ENCODE measurements around the gene ARHGAP15. TPM values are rescaled to one million over a fixed set of nuclear protein-coding genes. Genes with fewer than 3 reads are reported as not detected.

Gene ARHGAP15
- polyA plus RNA-seq, 3 donors: 0.54 to 8.7 (median 5.6) TPM

GRCh38 chr2:143399631-143400069, 270.4 kb downstream of the ARHGAP15 start:
- H3K27ac ChIP-seq (ENCODE audit: low read depth, low read length): no peak overlapping the region
- 57 to 77% (median 59%) methylated on average over 2 of the region's 2 CpGs for WGBS, 3 donors

GRCh38 chr2:143401861-143402260, 272.6 kb downstream of the ARHGAP15 start:
- no peak overlapping the region for H3K27ac ChIP-seq (ENCODE audit: low read depth, low read length)
- 68 to 94% (median 84%) methylated on average over 2 of the region's 2 CpGs for WGBS, 3 donors

GRCh38 chr2:143402451-143402850, 273.2 kb downstream of the ARHGAP15 start:
- WGBS, 3 donors: 77 to 83% (median 80%) methylated on average over 2 of the region's 2 CpGs

GRCh38 chr2:143410082-143410897, 281.1 kb downstream of the ARHGAP15 start:
- 95 to 97% (median 96%) methylated on average over 3 of the region's 3 CpGs for WGBS, 3 donors
- H3K27ac ChIP-seq (ENCODE audit: low read depth, low read length): no peak overlapping the region

More at GRCh38 chr2:143402451-143402850, 273.2 kb downstream of the ARHGAP15 start:
- H3K27ac ChIP-seq (ENCODE audit: low read depth, low read length): no peak overlapping the region

- WGBS, 3 donors: 89 to 94% (median 91%) methylated on average over 4 of the region's 4 CpGs
Observed at GRCh38 chr2:143415571-143415970, 286.4 kb downstream of the ARHGAP15 start.

GRCh38 chr2:143417428-143417827, 288.2 kb downstream of the ARHGAP15 start:
- 96 to 98% (median 97%) methylated on average over 2 of the region's 2 CpGs for WGBS, 3 donors
- H3K27ac ChIP-seq (ENCODE audit: low read depth, low read length): no peak overlapping the region

More at GRCh38 chr2:143415571-143415970, 286.4 kb downstream of the ARHGAP15 start:
- H3K27ac ChIP-seq (ENCODE audit: low read depth, low read length): no peak overlapping the region

- H3K27ac ChIP-seq (ENCODE audit: low read depth, low read length): no peak overlapping the region
- 61 to 64% (median 64%) methylated on average over 3 of the region's 3 CpGs for WGBS, 3 donors
Observed at GRCh38 chr2:143420313-143420712, 291.1 kb downstream of the ARHGAP15 start.

- 54 to 80% (median 64%) methylated on average over 3 of the region's 3 CpGs for WGBS, 3 donors
Observed at GRCh38 chr2:143422681-143423080, 293.5 kb downstream of the ARHGAP15 start.

GRCh38 chr2:143425896-143426295, 296.7 kb downstream of the ARHGAP15 start:
- 50 to 79% (median 71%) methylated on average over 1 of the region's 1 CpG for WGBS, 3 donors
- no peak overlapping the region for H3K27ac ChIP-seq (ENCODE audit: low read depth, low read length)

More at GRCh38 chr2:143422681-143423080, 293.5 kb downstream of the ARHGAP15 start:
- H3K27ac ChIP-seq (ENCODE audit: low read depth, low read length): no peak overlapping the region

- 94 to 95% (median 94%) methylated on average over 4 of the region's 4 CpGs for WGBS, 3 donors
- H3K27ac ChIP-seq (ENCODE audit: low read depth, low read length): no peak overlapping the region
Observed at GRCh38 chr2:143426296-143426695, 297.1 kb downstream of the ARHGAP15 start.

- 55 to 80% (median 72%) methylated on average over 1 of the region's 1 CpG for WGBS, 3 donors
- H3K27ac ChIP-seq (ENCODE audit: low read depth, low read length): no peak overlapping the region
Observed at GRCh38 chr2:143428700-143429099, 299.5 kb downstream of the ARHGAP15 start.

GRCh38 chr2:143429932-143430679, 300.9 kb downstream of the ARHGAP15 start:
- no peak overlapping the region for H3K27ac ChIP-seq (ENCODE audit: low read depth, low read length)
- WGBS, 3 donors: 61 to 79% (median 73%) methylated on average over 1 of the region's 1 CpG

GRCh38 chr2:143431316-143431715, 302.1 kb downstream of the ARHGAP15 start:
- 67 to 82% (median 72%) methylated on average over 2 of the region's 2 CpGs for WGBS, 3 donors
- H3K27ac ChIP-seq (ENCODE audit: low read depth, low read length): no peak overlapping the region

- WGBS, 3 donors: 64 to 75% (median 65%) methylated on average over 3 of the region's 3 CpGs
- H3K27ac ChIP-seq (ENCODE audit: low read depth, low read length): no peak overlapping the region
Observed at GRCh38 chr2:143433251-143433650, 304.0 kb downstream of the ARHGAP15 start.

GRCh38 chr2:143433840-143434239, 304.6 kb downstream of the ARHGAP15 start:
- no peak overlapping the region for H3K27ac ChIP-seq (ENCODE audit: low read depth, low read length)

GRCh38 chr2:143434445-143434844, 305.2 kb downstream of the ARHGAP15 start:
- no peak overlapping the region for H3K27ac ChIP-seq (ENCODE audit: low read depth, low read length)
- WGBS, 3 donors: 63 to 72% (median 71%) methylated on average over 3 of the region's 3 CpGs

GRCh38 chr2:143435131-143435530, 305.9 kb downstream of the ARHGAP15 start:
- 34 to 69% (median 46%) methylated on average over 6 of the region's 6 CpGs for WGBS, 3 donors
- no peak overlapping the region for H3K27ac ChIP-seq (ENCODE audit: low read depth, low read length)

- no peak overlapping the region for H3K27ac ChIP-seq (ENCODE audit: low read depth, low read length)
- 63 to 85% (median 83%) methylated on average over 2 of the region's 2 CpGs for WGBS, 3 donors
Observed at GRCh38 chr2:143436951-143437350, 307.7 kb downstream of the ARHGAP15 start.

- WGBS, 3 donors: 63 to 75% (median 74%) methylated on average over 5 of the region's 5 CpGs
- no peak overlapping the region for H3K27ac ChIP-seq (ENCODE audit: low read depth, low read length)
Observed at GRCh38 chr2:143440411-143441012, 311.3 kb downstream of the ARHGAP15 start.

Measured in adipose tissue (tissue), 3 donors.